PC-3 (cell line): ENCODE data around the gene VDAC1. TPM values are rescaled to one million over a fixed set of nuclear protein-coding genes. Genes with fewer than 3 reads are reported as not detected.

Experiments used
- ATAC-seq: fragments of 200-7000 bp; cut with Tn5 transposase; 2 replicates; pipeline ENCODE4 v1.9.1; 2020; ENCODE audit warnings: mild to moderate bottlenecking, moderate library complexity
- BruUV-seq: library from RNA; stranded (reverse); fragments of 400-500 nt; replicated peaks from 2 replicates; lab custom pipeline; 2021; lab: Mats Ljungman, UMichigan
- CTCF ChIA-PET: fragments of 300-600 bp; sonication (Branson Sonifier 250); formaldehyde crosslinking; loops from one replicate; lab custom pipeline; 2022; ENCODE audit warnings: antibody characterized with exemption; lab: Charles Lee
- POLR2A ChIA-PET: fragments of 300-600 bp; sonication (Branson Sonifier 250); formaldehyde crosslinking; loops from one replicate; lab custom pipeline; 2022; ENCODE audit warnings: antibody characterized with exemption; ENCODE audit not compliant: unreplicated experiment; lab: Charles Lee
- DNase-seq: peaks from one replicate; pipeline ENCODE4 v3.0.0-alpha.2; 2015
- H2AFZ ChIP-seq: fragments of 300-600 bp; sonication (generic); 2 replicates; pipeline ENCODE4 v1.6.0; 2016; ENCODE audit warnings: antibody characterized with exemption, low read length
- H3F3A ChIP-seq: fragments of 300-600 bp; sonication (generic); one replicate; pipeline ENCODE4 v1.6.0; 2017; ENCODE audit warnings: antibody characterized with exemption, low read length, control low read depth, mild to moderate bottlenecking; ENCODE audit not compliant: unreplicated experiment
- H3K27ac ChIP-seq: fragments of 300-600 bp; sonication (generic); 2 replicates; pipeline ENCODE4 v1.5.1; 2016; ENCODE audit warnings: mild to moderate bottlenecking, low read length
- H3K27me3 ChIP-seq: fragments of 300-600 bp; sonication (generic); 2 replicates; pipeline ENCODE4 v1.6.1; 2016; ENCODE audit warnings: low read length, mixed read lengths
- H3K36me3 ChIP-seq: fragments of 300-600 bp; sonication (generic); 2 replicates; pipeline ENCODE4 v1.6.1; 2016; ENCODE audit warnings: low read depth, mixed run types, low read length, mixed read lengths
- H3K4me1 ChIP-seq: fragments of 300-600 bp; sonication (generic); 2 replicates; pipeline ENCODE4 v1.5.1; 2016; ENCODE audit warnings: low read length; ENCODE audit not compliant: insufficient read depth
- H3K4me2 ChIP-seq: fragments of 300-600 bp; sonication (generic); 2 replicates; pipeline ENCODE4 v1.6.0; 2016; ENCODE audit warnings: low read length
- H3K4me3 ChIP-seq: fragments of 300-600 bp; sonication (generic); 2 replicates; pipeline ENCODE4 v1.5.1; 2016; ENCODE audit warnings: mild to moderate bottlenecking, low read length, mixed read lengths
- H3K79me2 ChIP-seq: fragments of 300-600 bp; sonication (generic); 2 replicates; pipeline ENCODE4 v1.6.1; 2017; ENCODE audit warnings: low read length, mixed read lengths
- H3K9ac ChIP-seq: fragments of 300-600 bp; sonication (generic); 2 replicates; pipeline ENCODE4 v1.6.0; 2016; ENCODE audit warnings: mild to moderate bottlenecking, low read length
- H3K9me2 ChIP-seq: fragments of 300-600 bp; sonication (generic); replicated peaks from 2 replicates; pipeline ENCODE4 v1.6.1; 2016; ENCODE audit warnings: mixed run types, low read length, mixed read lengths
- H3K9me3 ChIP-seq: fragments of 300-600 bp; sonication (generic); 2 replicates; pipeline ENCODE4 v1.6.1; 2016; ENCODE audit warnings: low read length, mixed read lengths
- H4K20me1 ChIP-seq: fragments of 300-600 bp; sonication (generic); 2 replicates; pipeline ENCODE4 v1.6.1; 2016; ENCODE audit warnings: low read length, mixed read lengths
- EZH2 ChIP-seq: fragments of 300-600 bp; sonication (generic); IDR thresholded peaks from one replicate; pipeline ENCODE4 v1.6.1; 2017; ENCODE audit warnings: antibody characterized with exemption, mild to moderate bottlenecking, low read length; ENCODE audit not compliant: unreplicated experiment
- EZH2phosphoT487 ChIP-seq: fragments of 300-600 bp; sonication (generic); IDR thresholded peaks from 2 replicates; pipeline ENCODE4 v1.6.1; 2018; ENCODE audit warnings: mild to moderate bottlenecking, antibody characterized with exemption, low read length, borderline replicate concordance
- intact Hi-C: fragments of 100-400 bp; cut with micrococcal nuclease; formaldehyde crosslinking; loops from 2 replicates; pipeline ENCODE4 v1.9.0; 2023
- total RNA-seq: library from RNA; depleted of rRNA; stranded (reverse); fragments of >200 nt; gene quantifications from 2 replicates; pipeline ENCODE4 v1.2.3, GENCODE V29; 2014
- TF ChIP-seq, protein P1 (sequence below): fragments of 300-600 bp; sonication (generic); conservative IDR thresholded peaks from 2 replicates; pipeline ENCODE4 v1.5.1; 2017; ENCODE audit warnings: antibody characterized with exemption, low read depth, mild to moderate bottlenecking, low read length

VDAC1 gene
- total RNA-seq, 1 experiment from 2014 or later = 220 TPM

- Histone ChIP-seq H3K4me1 (peaks cover 20% of the 10 kb centered on the region), H3F3A (no peaks in the 10 kb centered on the region), H3K9me2 (no peaks in the 10 kb centered on the region), H3K27ac (no peak overlapping the region), H3K27me3 (no peaks in the 10 kb centered on the region), H3K79me2 (no peaks in the 10 kb centered on the region), H3K36me3 (no peaks in the 10 kb centered on the region), H3K9me3 (no peaks in the 10 kb centered on the region), H3K4me2 (no peak overlapping the region), H3K9ac (no peak overlapping the region), H3K4me3 (no peak overlapping the region), H4K20me1 (no peaks in the 10 kb centered on the region), H2AFZ (no peak overlapping the region)
- ATAC-seq (no peak), DNase-seq (peak; percentile 4)
- BruUV-seq = no TSS peak
- TF ChIP-seq, protein P1, sequence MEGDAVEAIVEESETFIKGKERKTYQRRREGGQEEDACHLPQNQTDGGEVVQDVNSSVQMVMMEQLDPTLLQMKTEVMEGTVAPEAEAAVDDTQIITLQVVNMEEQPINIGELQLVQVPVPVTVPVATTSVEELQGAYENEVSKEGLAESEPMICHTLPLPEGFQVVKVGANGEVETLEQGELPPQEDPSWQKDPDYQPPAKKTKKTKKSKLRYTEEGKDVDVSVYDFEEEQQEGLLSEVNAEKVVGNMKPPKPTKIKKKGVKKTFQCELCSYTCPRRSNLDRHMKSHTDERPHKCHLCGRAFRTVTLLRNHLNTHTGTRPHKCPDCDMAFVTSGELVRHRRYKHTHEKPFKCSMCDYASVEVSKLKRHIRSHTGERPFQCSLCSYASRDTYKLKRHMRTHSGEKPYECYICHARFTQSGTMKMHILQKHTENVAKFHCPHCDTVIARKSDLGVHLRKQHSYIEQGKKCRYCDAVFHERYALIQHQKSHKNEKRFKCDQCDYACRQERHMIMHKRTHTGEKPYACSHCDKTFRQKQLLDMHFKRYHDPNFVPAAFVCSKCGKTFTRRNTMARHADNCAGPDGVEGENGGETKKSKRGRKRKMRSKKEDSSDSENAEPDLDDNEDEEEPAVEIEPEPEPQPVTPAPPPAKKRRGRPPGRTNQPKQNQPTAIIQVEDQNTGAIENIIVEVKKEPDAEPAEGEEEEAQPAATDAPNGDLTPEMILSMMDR = no peak
- TF ChIP-seq EZH2phosphoT487 = no peak
- TF ChIP-seq EZH2 = no peak
- intact Hi-C loops = no loop called here
- POLR2A ChIA-PET = no interaction called here
- CTCF ChIA-PET = no interaction called here
Observed at GRCh38 chr5:133927300-133928180, 77.2 kb downstream of the VDAC1 start.

- no peaks in the 10 kb centered on the region for H3K9me3 ChIP-seq
- H3K4me3 ChIP-seq = no peak overlapping the region
- H3K9ac ChIP-seq = no peak overlapping the region
- no peaks in the 10 kb centered on the region for H3K36me3 ChIP-seq
- no peak overlapping the region for H3K27ac ChIP-seq
- ChIA-PET CTCF (no interaction called here), POLR2A (no interaction called here)
- H3K4me1 ChIP-seq = peaks cover 20% of the 10 kb centered on the region
- H3F3A ChIP-seq = no peaks in the 10 kb centered on the region
- ATAC-seq (no peak), DNase-seq (no peak)
- no peaks in the 10 kb centered on the region for H3K27me3 ChIP-seq
- H4K20me1 ChIP-seq = no peaks in the 10 kb centered on the region
- H3K79me2 ChIP-seq = no peaks in the 10 kb centered on the region
- TF ChIP-seq, protein P1 = no peak
- TF ChIP-seq EZH2phosphoT487 = no peak
- TF ChIP-seq EZH2 = no peak
- H3K9me2 ChIP-seq = no peaks in the 10 kb centered on the region
- intact Hi-C loops = no loop called here
- H2AFZ ChIP-seq = no peak overlapping the region
- H3K4me2 ChIP-seq = no peak overlapping the region
- BruUV-seq = no TSS peak
Observed at GRCh38 chr5:133926489-133927299, 78.1 kb downstream of the VDAC1 start.
